Progenitor cell of endocrine pancreas (in vitro differentiated cells): ENCODE results near the gene GYPC. TPM values are rescaled to one million over a fixed set of nuclear protein-coding genes. Genes with fewer than 3 reads are reported as not detected.

ENCODE experiments used
- DNase-seq: peaks from one replicate; pipeline ENCODE4 v3.0.0; 2021; ENCODE audit warnings: low spot score; ENCODE audit not compliant: unreplicated experiment
- H3K27ac Mint-ChIP-seq: 2 replicates; pipeline ENCODE4 v1.8.0; 2021; ENCODE audit warnings: mild to moderate bottlenecking, moderate library complexity, mixed read lengths
- H3K27me3 Mint-ChIP-seq: 2 replicates; pipeline ENCODE4 v1.8.0; 2021; ENCODE audit warnings: mixed read lengths
- H3K36me3 Mint-ChIP-seq: 2 replicates; pipeline ENCODE4 v1.8.0; 2022; ENCODE audit warnings: mixed read lengths; ENCODE audit not compliant: insufficient read depth
- H3K4me1 Mint-ChIP-seq: 2 replicates; pipeline ENCODE4 v1.8.0; 2021; ENCODE audit warnings: low read depth, mixed read lengths
- H3K4me3 Mint-ChIP-seq: 2 replicates; pipeline ENCODE4 v1.8.0; 2021; ENCODE audit warnings: low read depth, mild to moderate bottlenecking, moderate library complexity, mixed read lengths
- H3K9me3 Mint-ChIP-seq: 2 replicates; pipeline ENCODE4 v1.8.0; 2021; ENCODE audit warnings: low read depth, mixed read lengths
- CTCF ChIP-seq: fragments of 200-600 bp; sonication (generic); IDR thresholded peaks from one replicate; pipeline ENCODE4 v1.5.0; 2021; ENCODE audit warnings: antibody characterized with exemption, mild to moderate bottlenecking; ENCODE audit not compliant: unreplicated experiment
- total RNA-seq: library from RNA; stranded (reverse); gene quantifications from 2 replicates; pipeline ENCODE4 v1.2.1, GENCODE V29; 2021

GYPC gene
- total RNA-seq, 1 donor from 2014 or later = 29.5 TPM

GRCh38 chr2:126676221-126677175 lies 20.5 kb downstream of the GYPC start:
- Mint-ChIP-seq H3K9me3 (peaks cover 18% of the 10 kb centered on the region), H3K27ac (no peak overlapping the region), H3K27me3 (no peaks in the 10 kb centered on the region), H3K4me1 (no peaks in the 10 kb centered on the region), H3K4me3 (no peak overlapping the region), H3K36me3 (peaks cover 23% of the 10 kb centered on the region)
- TF ChIP-seq CTCF = no peak
- no peak for DNase-seq

- Mint-ChIP-seq H3K36me3 (peaks cover 23% of the 10 kb centered on the region), H3K27ac (no peak overlapping the region), H3K9me3 (peaks cover 18% of the 10 kb centered on the region), H3K27me3 (no peaks in the 10 kb centered on the region), H3K4me1 (no peaks in the 10 kb centered on the region), H3K4me3 (no peak overlapping the region)
- no peak for TF ChIP-seq CTCF
- no peak for DNase-seq
These were observed 21.2 kb downstream of the GYPC start for GRCh38 chr2:126677176-126677538.

- H3K36me3 Mint-ChIP-seq = peaks cover 23% of the 10 kb centered on the region
- no peak overlapping the region for H3K27ac Mint-ChIP-seq
- H3K9me3 Mint-ChIP-seq = peaks cover 18% of the 10 kb centered on the region
These were observed 22.5 kb downstream of the GYPC start for GRCh38 chr2:126678269-126679065.

GRCh38 chr2:126679094-126679713 lies 23.2 kb downstream of the GYPC start:
- peaks cover 18% of the 10 kb centered on the region for H3K9me3 Mint-ChIP-seq
- DNase-seq = no peak
- H3K27me3 Mint-ChIP-seq = no peaks in the 10 kb centered on the region
- H3K4me1 Mint-ChIP-seq = no peaks in the 10 kb centered on the region
- H3K4me3 Mint-ChIP-seq = no peak overlapping the region
- no peak for TF ChIP-seq CTCF
- no peak overlapping the region for H3K27ac Mint-ChIP-seq
- peaks cover 22% of the 10 kb centered on the region for H3K36me3 Mint-ChIP-seq

More at GRCh38 chr2:126678269-126679065, 22.5 kb downstream of the GYPC start:
- H3K27me3 Mint-ChIP-seq = no peaks in the 10 kb centered on the region
- DNase-seq = no peak
- TF ChIP-seq CTCF = no peak
- H3K4me3 Mint-ChIP-seq = no peak overlapping the region
- H3K4me1 Mint-ChIP-seq = no peaks in the 10 kb centered on the region

- H3K36me3 Mint-ChIP-seq = peaks cover 7% of the 10 kb centered on the region
These were observed 25.5 kb downstream of the GYPC start for GRCh38 chr2:126681505-126681904.

More at GRCh38 chr2:126681505-126681904, 25.5 kb downstream of the GYPC start:
- Mint-ChIP-seq H3K4me3 (no peak overlapping the region), H3K27me3 (no peaks in the 10 kb centered on the region), H3K9me3 (peaks cover 5% of the 10 kb centered on the region), H3K27ac (no peak overlapping the region), H3K4me1 (no peaks in the 10 kb centered on the region)
- DNase-seq = no peak
- no peak for TF ChIP-seq CTCF
